ENCODE measurements around the gene BUD13. TPM values are rescaled to one million over a fixed set of nuclear protein-coding genes. Genes with fewer than 3 reads are reported as not detected.
"Not testable (repeated sequence)": the region's sequence is repeated elsewhere in the genome, so short reads cannot be mapped to it uniquely, and the experiment has no call there.

The BUD13 gene, protein sequence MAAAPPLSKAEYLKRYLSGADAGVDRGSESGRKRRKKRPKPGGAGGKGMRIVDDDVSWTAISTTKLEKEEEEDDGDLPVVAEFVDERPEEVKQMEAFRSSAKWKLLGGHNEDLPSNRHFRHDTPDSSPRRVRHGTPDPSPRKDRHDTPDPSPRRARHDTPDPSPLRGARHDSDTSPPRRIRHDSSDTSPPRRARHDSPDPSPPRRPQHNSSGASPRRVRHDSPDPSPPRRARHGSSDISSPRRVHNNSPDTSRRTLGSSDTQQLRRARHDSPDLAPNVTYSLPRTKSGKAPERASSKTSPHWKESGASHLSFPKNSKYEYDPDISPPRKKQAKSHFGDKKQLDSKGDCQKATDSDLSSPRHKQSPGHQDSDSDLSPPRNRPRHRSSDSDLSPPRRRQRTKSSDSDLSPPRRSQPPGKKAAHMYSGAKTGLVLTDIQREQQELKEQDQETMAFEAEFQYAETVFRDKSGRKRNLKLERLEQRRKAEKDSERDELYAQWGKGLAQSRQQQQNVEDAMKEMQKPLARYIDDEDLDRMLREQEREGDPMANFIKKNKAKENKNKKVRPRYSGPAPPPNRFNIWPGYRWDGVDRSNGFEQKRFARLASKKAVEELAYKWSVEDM
- polyA plus RNA-seq (ENCODE audit: insufficient read length in 10 of 10), result 10 to 100 TPM; 16.9 to 23.8 (median 18.0) TPM
- long read RNA-seq, donor 1, partial matches to known transcripts, result 5 of 8 reads
- long read RNA-seq, donor 1, other reads (novel, unspliced or antisense), result 0 of 8 reads
- long read RNA-seq, donor 2, partial matches to known transcripts, result 0 of 2 reads
- long read RNA-seq, donor 2, other reads (novel, unspliced or antisense), result 0 of 2 reads
- long read RNA-seq, donor 3, result 0 reads
- long read RNA-seq, donor 4, partial matches to known transcripts, result 7 of 11 reads
- long read RNA-seq, donor 4, other reads (novel, unspliced or antisense), result 0 of 11 reads
- long read RNA-seq, donor 5, transcript BUD13-201 (10 exons, 2,196 nt), result major isoform, 6 of 11 reads
- long read RNA-seq, donor 5, partial matches to known transcripts, result 5 of 11 reads
- long read RNA-seq, donor 5, other reads (novel, unspliced or antisense), result 0 of 11 reads
- long read RNA-seq, donor 6, transcript BUD13-201 (10 exons, 2,196 nt), result major isoform, 5 of 12 reads
- long read RNA-seq, donor 6, partial matches to known transcripts, result 7 of 12 reads
- long read RNA-seq, donor 6, other reads (novel, unspliced or antisense), result 0 of 12 reads
- long read RNA-seq, donor 7, partial matches to known transcripts, result 0 of 1 reads
- long read RNA-seq, donor 7, other reads (novel, unspliced or antisense), result 0 of 1 reads
- long read RNA-seq, donor 8, partial matches to known transcripts, result 9 of 10 reads
- long read RNA-seq, donor 8, other reads (novel, unspliced or antisense), result 0 of 10 reads
- long read RNA-seq, donor 9, partial matches to known transcripts, result 0 of 1 reads
- long read RNA-seq, donor 9, other reads (novel, unspliced or antisense), result 0 of 1 reads

DNA sequence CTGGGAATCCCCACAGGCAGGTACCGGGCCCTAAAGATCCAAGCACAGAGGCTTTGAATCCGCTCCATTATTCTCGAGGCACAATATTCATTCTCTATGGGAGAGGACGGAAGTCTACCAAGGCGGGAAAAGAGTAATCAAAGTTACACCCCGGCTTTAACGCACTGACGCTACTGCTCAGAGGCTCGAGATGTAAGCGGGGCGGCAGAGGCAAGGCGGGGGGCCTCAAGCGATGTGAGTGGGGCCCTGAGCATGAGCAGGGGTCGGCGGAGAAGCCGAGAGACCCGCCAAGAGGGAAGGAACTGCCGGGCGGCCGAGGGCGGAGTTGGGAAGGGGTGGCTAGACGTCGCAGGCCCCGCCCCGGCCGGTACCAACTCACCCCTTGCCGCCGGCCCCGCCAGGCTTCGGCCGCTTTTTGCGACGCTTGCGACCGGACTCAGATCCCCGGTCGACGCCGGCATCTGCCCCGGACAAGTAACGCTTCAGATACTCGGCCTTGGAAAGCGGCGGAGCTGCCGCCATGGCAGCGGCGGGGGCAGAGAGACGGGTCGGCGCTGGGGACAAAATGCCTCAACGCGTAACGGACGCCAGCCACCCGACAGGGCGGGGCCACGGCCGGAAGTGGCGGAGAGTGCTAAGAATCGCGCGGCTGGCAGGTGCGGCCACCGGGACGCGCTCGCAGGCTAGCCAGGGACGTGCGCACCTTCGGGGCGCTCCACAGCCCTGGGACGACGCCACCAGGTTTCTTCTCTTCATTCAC lies at the start of gene BUD13:
Gene BUD13, minus strand, starts transcription at position 545 of the 760 bp plus-strand sequence. Its CDS starts 23 bp downstream, at position 522.
- DNase-seq, result peak; percentile 84 to 97 (median 90)

DNA sequence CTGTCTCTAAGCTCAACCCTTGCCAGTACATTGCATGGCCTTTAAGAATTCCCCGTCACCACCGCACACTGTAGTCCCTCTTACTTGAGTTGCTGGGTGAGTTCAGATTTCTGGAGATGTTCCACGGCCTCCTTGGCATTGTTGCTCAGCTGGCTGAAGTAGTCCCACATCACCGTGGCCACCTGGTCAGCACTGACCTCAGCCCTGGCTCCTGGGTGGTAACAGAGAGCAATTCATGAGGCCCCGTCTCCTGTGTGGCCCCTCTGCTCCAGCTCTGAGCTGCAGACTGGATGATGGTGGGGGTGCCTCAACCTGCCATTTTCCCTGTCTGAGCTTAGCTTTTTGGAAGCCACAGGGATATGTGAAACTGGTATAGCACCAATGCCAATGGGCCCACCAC lies 49.8 kb upstream of the BUD13 start:
- no peak for DNase-seq

DNA sequence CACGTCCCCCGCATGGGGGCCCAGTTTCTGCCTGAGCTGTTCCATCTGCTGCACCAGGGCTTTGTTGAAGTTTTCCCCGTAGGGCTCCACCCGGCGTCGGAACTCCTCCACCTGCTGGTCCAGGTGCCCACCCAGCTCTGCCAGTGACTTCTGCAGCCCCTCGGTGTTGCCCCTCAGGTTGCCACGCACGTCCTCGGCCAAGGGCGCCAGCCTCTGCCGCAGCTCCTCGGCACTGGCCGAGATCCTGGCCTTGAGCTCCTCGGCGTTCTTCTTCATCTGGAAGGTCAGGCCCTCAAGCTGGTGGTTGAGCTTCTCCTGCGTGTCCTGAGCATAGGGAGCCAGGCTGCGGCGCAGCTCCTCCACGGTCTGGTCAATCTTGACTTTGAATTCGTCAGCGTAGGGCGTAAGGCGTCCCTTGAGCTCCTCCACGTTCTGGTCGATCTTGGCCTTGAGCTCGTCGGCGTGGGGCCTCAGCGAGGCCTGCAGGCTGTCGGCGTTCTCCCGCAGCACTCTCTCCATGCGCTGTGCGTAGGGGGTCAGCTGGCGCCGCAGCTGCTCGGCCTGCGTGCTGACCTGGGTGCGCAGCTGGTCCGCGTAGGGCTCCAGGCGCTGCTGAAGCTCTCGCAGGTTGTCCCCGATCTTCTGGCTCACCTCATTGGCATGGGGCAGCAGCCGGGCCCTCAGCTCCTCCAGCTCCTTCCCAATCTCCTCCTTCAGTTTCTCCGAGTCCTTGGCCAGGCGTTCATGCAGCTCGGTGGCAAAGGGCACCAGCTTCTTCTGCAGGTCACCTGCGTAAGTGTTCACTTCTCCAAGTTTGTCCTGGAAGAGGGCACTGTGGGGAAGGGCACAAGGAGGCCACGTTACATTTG lies 48.5 kb upstream of the BUD13 start:
- DNase-seq, result no peak

DNA sequence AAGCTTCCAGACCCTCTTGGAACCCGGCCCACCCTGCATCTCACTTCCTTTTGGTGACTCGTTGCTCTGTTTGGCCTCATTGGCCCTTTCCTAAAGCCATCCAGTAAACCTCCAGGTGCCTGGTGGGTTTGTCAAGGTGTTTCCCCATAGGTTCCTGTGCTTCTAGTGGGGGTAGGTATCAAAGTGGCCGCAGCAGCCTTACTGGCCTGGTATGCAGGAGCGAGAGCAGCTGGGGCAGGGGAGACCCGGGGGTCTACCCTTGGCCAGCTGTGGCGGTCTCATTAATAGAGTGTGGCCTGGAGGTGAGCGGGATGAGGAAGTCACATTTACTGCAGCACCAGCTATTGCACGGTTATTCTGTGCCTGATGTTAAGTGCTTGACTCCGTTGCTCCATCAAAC lies 46.3 kb upstream of the BUD13 start:
- DNase-seq, result no peak

DNA sequence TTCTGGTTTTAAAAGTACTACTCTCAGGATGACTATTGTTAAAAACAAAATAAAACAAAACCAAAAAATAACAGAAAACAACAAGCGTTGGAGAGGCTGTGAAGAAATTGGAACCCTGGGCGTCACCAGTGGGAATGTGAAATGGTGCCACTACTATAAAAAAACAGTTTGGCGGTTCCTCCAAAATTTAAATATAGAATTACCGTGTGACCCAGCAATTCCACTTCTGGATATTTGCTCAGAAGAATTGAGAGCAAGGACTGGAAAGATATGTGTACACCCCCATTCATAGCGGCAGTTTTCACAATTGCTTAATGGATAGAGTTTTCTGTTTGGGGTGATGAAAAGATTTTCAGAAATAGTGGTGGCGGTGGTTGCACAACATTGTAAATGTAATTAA lies 41.7 kb upstream of the BUD13 start:
- DNase-seq, result no peak

DNA sequence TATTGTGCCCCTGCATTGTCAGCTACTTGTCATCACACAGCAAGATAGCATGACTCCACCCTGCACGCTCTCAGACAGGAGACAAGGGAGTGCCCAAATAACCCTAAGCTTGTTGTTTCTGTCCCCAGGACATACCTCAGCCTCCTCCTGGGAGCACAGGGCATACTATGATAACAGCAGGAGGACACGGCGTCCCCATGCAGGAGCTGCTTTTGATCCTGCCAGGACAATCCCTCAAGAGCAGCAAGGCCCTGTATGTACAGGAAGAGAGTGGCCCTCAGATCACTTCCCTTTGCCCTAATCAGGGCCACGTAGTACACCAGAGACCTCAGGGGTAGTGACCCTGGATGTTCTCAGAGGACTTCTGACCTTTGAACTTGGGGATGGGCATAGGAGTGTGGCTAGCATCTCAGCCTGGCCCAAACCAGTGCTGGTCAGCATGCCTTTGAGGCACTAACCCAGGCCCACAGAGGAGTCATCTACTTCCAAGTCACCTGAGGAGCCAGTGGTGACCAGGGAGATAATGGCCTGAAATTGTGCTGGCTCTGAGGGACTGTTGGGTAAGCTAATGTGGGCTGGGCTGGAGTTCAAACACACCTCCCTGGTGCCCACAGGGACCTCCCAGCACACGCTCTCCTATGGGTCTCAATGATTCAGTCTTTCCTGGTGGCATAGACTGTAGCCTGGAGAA lies 41.1 kb upstream of the BUD13 start:
- no peak for DNase-seq

DNA sequence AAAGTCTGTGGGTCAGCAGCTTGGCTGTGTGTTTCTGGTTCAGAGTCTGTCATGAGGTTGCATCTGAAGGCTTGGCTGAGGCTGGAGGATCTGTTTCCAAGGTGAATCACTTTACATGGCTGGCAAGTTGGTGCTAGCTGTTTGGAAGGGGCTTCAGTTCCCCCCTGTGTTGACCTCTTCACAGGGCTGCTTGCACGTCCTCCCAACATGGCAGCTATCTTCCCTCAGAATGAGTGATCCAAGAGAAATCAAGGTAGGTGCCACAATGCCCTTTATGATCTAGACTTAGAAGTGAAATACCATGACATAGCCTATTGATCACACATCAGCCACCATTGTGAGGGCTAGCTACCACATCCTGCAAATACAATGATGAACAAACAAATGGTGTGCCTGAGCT lies 40.4 kb upstream of the BUD13 start:
- DNase-seq, result no peak

DNA sequence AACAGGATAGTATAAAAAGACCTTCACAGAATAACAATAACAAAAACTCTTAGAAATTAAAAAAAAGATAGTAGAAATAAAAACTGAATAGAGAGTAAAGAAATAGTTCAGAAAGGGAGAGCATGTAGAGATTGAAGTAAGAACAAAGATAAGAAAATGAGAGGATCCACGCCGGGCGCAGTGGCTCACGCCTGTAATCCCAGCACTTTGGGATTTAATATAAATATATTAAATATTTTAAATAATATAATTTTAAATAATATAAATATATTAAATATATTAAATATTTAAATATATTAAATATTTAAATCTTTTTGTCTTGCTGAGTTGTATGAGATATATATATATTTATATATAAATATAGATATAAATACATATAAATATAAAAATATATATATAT lies 39.3 kb upstream of the BUD13 start:
- DNase-seq, result no peak

DNA sequence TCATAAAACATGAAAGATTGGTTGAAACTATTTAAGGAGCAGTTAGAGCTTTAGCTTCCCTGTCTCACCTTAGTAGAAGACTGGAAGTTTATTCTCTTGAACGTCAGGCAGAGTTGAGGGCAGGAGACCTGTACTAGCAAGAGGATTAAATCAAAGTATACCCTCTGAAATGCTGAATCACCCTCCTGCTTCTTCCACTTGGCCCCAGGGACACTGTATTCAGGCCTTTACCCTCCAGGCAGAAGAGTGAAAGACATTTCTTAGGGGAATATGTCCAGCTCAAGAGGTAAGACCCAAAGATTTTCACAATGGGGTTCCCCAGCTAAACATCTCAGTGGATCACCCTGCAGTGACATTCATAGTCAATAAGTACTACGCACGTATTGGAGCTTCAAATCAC lies 38.4 kb upstream of the BUD13 start:
- DNase-seq, result no peak

DNA sequence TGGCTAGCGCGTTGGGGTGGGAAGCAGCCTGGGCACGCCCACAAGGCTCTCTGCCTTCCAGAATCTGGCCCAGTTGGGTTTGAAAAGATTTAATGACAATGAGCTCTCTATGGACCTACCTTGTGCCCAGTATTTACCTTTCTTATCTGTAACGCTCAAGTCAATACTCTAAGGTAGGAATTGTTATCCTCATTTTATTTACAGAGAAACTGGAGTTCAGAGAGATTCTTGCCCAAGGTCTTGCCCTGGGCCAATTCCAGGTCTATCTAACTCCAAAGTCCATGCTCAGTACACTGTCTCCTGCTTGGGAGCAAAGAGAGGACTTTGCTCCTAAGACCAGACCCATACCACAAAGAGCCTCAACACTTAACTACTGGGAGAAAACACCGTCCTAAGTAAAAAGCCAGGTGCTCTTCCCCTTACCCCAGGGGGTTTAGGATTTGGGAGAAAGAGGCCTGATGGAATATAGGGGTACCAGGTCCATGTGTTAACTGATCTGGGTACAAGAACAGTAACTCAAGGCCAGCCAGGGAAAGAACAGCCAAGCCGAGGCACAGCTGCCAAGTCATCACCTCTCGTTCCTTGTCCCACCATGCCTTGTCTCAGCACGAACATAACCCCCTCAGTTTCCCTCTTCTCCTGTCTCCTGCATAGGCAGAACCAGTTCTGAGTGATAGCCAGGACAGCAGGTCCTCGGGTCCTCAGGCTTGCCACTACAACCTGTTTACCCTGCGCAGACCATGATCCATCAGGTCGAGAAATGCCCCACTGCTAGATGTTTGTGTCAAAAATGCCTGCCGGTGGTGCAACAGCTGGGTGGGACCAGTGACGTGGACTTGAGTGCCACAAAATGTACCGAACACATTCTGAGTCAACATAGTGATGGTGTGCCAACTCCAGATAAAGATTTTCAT lies 35.7 kb upstream of the BUD13 start:
- no peak for DNase-seq

DNA sequence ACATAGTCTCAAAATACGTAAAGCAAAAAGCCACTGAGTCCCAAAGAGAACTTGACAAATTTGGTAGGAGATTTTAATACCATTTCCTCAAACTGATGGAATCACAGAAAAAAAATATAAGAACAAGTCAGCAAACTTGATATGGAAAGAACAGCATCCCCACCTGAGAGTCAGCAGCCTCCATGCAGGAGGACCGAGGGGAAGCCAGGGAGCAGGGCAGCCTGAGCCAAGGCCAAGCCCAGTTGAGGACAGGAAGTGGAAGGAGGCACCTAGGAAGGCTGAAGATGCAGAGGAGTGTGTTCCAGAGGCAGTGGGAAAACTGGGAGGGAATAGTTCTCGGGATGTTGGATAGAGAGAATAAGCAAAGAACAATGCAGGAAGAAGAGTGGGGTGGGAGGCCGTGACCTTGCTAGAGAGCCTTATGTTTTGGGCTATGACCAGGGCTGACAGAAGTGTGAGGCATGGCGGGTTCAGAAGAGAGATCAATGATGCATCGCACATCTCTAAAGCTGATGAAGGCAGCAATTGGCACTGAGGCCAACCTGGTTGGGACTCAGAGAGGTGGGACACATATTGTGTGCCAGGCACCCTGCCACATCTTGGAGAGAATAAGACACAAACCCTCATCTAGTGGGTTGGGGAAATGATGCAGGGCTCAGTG lies 34.9 kb upstream of the BUD13 start:
- no peak for DNase-seq

DNA sequence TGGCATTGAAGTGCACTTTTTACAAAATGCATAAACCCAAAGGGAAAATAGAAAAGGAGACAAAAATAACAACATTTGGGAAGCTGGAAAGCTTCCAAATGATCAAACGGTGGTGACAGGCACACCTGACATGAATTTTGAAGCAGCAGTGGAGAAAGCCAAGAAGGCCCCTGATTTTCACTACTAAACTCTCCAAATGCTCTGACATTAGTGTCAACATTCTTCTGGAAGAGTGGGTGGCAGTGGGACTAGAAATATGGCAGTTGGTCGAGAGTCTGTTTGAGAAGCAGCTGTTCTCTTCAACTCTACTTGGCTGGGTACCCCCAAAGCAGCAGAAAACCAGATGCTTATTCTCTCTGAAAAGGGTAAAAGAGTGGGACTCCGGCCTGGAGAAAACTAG lies 31.2 kb upstream of the BUD13 start:
- no peak for DNase-seq

DNA sequence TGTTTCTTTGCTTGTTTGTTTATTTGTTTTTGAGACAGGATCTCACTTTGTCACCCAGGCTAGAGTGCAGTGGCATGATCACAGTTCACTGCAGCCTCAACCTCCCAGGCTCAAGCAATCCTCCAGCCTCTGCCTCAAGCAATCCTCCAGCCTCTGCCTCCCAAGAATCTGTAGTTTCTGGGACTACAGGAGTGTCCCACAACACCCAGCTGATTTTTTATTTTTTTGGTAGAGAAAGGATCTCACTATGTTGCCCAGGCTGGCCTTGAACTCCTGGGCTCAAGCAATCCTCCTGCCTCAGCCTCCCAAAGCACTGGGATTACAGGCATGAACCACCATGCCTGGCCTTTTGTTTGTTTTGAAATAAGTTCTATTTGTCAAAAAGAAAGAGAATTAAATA lies 28.9 kb upstream of the BUD13 start:
- not testable (repeated sequence) for DNase-seq

DNA sequence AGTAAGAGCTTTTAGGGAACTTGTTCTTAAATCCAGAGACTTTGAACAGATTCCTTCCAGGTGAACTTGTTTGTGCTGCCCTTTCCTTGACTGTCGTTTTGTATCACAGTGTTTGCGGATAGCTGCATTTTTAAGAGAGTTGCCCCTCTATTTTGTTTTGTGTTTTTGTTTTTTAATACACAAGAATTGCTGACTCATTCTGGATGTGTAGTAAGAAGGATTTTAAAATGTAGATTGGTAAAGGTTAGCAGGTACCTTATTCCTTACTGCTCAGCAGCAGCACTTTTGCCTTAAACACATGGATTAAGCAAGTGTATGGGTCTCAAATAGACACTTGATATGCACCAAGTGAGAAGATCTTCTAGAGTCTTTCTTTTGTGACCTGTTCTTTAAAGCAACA lies 27.8 kb upstream of the BUD13 start:
- no peak for DNase-seq

DNA sequence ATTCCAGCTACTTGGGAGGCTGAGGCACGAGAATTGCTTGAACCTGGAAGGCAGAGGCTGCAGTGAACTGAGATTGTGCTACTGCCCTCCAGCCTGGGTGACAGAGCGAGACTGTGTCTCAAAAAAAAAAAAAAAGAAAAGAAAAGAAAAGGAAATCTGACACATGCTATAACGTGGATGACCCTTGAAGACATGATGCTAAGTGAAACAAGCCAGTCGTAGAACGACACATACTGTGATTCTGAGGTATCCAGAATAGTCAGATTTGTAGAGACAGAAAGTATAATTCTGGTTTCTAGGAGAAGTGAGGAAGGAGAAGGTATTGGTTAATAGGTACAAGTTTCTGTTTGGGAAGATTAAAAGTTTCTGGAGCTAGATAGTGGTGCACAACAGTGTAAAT lies 25.6 kb upstream of the BUD13 start:
- no peak for DNase-seq

DNA sequence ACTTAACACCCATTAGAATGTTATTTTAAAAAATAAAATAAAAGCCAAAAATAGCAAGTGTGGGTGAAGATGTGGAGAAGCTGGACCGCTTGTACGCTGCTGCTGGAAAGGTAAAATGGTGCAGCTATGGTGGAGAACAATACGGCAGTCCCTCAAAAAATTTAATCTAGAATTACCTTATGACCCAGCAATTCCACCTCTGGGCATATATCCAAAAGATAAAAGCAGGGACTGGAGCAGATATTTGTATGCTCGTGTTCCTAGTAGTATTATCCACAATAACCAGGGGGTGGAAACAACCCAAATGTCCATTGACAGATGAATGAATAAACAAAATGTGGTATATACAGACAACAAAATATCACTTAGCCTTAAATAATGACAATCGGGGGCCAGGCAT lies 25.0 kb upstream of the BUD13 start:
- DNase-seq, result no peak

DNA sequence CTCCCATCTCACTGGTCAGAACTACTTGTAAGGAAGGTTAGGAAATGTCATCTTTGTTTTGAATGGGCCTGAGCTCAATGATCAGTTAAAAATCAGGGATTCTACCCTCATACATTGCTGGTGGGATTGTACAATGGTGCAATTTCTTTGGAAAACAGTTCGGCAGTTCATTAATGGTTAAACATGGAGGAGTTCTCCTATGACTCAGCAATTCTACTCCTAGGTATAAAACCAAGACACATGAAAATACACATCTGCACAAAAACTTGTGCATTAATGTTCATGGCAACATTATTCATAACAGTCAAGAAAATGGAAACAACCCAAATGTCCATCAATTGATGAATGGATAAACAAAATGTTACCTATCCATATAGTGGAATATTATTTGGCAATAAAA lies 23.8 kb upstream of the BUD13 start:
- DNase-seq, result no peak

DNA sequence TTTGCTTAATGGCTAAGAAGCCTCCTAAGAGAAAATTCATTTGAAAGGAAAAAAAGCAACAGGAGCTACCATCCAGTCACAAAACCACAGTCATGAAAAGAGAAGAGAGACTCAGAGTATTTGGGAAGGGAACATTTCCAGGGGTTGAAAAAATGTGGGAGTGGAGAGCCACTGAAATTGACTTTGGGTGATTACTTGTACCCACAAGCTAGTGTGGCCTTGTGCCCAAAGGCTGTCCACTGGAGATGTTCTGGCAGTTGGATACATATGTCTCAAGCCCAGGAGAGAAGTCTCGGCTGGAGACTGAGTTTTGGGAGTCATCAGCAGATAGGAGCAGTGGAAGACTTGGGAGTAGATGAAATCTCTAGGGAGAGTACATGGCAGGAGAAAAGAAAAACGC lies 22.1 kb upstream of the BUD13 start:
- DNase-seq, result no peak

All from muscle of back (tissue), 13 donors.